Heart left ventricle (tissue), 13 donors: Measurements from ENCODE around the gene DNAJC27.

ENCODE experiments used
- CTCF ChIP-seq, 12 donors: fragments of 200-600 bp; sonication (generic) in 4 of 12; IDR thresholded peaks; one replicate each; pipeline versions ENCODE4 v1.5.0 to v1.8.0; 2018 to 2022; ENCODE audit warnings: antibody characterized with exemption in 12 of 12, mild to moderate bottlenecking in 5 of 12
- POLR2A ChIP-seq, 2 donors: fragments of 450-650 bp; IDR thresholded peaks; one replicate each; pipeline ENCODE4 v1.6.1; 2017; ENCODE audit warnings: antibody characterized with exemption in 2 of 2, mild to moderate bottlenecking in 2 of 2, moderate library complexity in 2 of 2
- donor health status: ischemic (EF 13 %, LVEDD 7.1; RV severe dilation, severe dysfunction).
- donor health status: DM: no; HTN: yes; CAD: no.
- donor health status: DM: no; HTN: no; CAD: no.
- donor health status: ischemic (EF 25% LVEDD 6.9; RV normal size, moderate dysfunction).
- donor health status: ischemic (EF 25% LVEDD 5.7; RV mildly dilated, moderate dysfunction).
- donor health status: ischemic (EF 35%, LVEDD 5.7; RV mildly dilated, moderate dysfunction).
- donor health status: nonischemic (EF 11% LVEDD 7.7; RV severe dilation, severe dysfunction).
- donor health status: DM: yes; HTN: yes; CAD: no.
- donor health status: PGD.
- donor health status: ischemic (EF 29% LVEDD 5.4; RV normal size, mild dysfunction).
- donor health status: nonischemic (EF 23%, LVEDD 6.1; RV moderate dilation, normal function).

GRCh38 chr2:25001325-25001637 lies 29.5 kb upstream of the DNAJC27 start:
- no peak for TF ChIP-seq CTCF (IDR thresholded peaks at IDR 0.05)
- no peak for TF ChIP-seq POLR2A (IDR thresholded peaks at IDR 0.05)
